HL-60/S4 treated with phorbol 12-myristate 13-acetate at 8.2 ng/mL for 4 days and 3 days (cell line): ENCODE results near the gene PUM2.

Experiments
- in situ Hi-C: fragments of 300-500 bp; cut with MboI; formaldehyde crosslinking; loops from 2 replicates; pipeline ENCODE4 v1.15.0; 2022; ENCODE audit warnings: low sequenced_read_pairs

The PUM2 gene

DNA sequence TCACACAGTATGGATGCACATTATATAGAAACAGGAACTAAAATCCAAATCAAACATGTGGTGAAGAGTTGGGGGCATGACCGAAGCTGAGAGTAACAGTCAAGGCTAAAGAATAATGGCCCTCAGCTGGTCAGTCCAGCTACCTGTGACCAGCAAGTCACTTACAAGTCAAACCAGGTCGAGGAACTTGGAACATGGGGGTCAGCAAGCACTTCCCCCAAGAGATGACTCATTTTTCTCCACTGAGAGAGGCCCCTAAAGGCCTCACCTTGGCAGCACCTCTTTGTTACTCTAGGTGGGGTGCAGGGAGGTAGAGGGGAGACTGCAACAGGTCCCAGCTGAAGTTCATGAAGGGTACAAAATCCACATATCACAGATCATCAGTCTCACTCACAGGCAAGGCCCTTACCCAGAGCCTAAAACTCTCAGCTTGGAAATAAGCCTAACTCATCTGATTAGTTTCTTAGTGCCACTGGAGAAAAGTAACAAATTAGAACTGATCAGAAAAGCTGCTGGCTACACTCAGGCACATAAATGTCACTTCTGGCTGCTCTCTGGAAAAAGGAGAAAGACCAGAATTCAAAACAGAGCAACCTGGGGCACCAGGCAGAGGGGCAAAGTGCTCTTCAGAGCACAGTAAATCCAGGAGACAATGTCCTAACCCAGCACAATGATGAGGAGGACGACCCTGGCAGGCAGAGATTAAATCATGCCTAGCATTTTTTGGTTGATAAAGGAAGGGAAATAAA is 129.7 kb downstream of the PUM2 start:
- in situ Hi-C loops, result no loop called here

GRCh38 chr2:20219763-20220380 is 130.8 kb downstream of the PUM2 start:
- in situ Hi-C loops, result no loop called here

DNA sequence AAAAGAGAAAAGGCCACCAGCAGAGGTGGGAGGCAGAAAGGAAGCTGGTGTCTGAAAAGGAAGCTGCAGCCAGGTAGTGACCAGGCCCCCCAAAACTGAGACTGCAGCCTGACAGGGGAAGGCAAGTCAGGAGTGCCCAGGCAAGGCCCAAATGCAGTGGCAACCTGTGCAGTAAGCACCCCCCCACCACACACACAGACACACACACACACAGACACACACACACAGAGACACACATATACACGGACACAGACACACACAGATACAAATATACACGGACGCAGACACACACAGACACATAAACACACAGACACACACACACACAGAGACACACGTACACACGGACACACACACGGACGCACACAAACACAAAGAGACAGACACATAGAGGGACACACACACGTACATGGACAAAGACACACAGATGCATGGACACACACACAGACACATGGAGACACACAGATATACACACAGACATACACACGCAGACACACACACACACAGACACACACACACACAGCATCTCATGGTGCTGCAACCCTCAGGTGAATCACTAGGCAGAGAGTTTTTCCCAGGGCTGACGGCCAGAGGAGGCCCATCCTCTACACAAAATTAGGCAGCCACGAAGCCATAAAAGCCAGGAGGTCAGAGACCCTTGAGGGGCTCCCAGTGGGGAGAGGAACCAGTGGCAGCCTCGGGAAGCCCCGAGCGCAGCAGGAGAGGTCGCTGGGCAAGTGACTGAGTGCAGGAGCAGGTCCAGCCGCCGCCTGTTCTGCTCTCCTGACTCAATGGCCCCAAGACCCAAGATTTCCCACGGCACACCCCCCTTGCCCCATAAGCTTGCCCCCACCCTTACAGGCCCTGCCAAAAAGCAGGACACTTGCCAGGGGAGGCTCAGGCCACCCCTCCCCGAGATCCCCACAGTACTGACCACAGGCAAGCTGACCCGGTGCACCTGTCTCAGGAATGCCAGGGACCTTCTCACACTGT is 132.0 kb downstream of the PUM2 start:
- in situ Hi-C loops, result no loop called here

DNA sequence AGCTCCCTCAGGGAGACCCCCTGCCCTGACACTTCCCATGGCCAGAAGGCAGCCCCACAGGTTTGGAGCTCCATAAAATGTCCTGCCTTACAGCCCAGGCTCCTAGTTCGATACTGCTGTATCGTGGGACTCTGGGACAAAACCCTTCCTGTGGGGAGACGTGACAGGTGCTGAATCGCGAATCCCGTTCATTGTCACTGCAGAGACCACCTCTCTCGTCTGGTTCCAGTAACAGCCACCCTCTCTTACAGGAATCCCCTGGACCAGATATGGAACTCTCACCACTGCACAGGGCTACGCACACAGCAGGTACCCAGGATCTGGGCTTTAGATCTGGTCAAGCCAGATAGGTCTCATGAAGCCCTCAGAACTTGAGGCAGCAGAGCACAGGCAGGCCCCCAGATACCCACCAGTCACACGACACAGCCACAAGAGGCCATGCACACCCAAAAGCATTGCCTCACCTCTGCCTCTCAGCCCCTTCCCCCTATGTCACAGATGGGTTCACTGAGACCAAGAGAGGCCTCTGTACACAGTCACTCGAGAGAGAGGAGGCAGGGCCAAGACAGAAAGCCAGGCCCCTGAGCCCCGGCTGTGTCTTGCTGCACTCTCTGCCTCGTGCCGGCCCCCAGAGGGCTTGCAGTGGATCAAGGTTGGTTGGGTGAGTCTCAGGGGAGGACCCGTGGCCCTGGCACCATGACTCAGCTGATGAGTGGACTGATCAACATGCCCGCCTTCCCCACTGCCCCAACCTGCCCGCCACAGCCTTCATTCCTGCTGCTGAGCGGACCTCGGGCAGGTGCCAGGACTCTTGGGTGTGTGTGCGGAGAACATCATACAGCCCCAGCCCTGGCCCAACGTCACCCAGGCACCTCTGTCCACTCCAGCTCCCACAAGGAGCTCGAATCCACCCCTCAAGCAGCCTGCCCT is 133.3 kb downstream of the PUM2 start:
- in situ Hi-C loops, result no loop called here

GRCh38 chr2:20216130-20217025 is 134.3 kb downstream of the PUM2 start:
- in situ Hi-C loops, result no loop called here

GRCh38 chr2:20215183-20216040 is 135.2 kb downstream of the PUM2 start:
- in situ Hi-C loops, result no loop called here

DNA sequence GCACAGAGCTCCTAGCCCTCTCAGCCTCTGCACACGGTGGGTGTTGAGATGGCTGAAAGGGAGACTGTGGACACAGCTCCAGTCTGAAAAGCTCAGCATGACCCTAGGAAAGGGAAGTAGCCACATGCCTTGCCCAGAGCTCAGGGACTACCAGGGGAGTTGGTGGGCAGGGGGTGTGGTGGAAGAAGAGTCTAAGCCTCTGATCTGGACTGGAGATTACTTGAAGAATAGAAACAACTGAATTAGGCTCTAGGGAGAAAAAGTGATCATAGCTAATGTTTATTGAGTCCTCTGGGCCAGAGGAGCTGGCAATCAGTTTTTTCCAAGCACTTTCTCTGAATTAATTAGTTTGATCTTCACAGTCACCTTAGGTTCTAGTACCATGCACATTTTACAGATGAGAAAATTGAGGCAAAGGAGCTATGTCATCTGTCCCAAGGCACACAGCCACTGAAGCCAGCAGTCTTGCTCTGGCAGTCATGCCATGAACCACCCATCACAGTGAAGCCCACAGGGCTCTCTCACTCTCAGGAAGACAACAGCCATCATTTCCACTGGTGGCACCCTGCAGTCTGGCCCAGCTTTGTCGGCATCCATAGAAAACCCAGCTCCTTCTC is 136.0 kb downstream of the PUM2 start:
- in situ Hi-C loops, result no loop called here

DNA sequence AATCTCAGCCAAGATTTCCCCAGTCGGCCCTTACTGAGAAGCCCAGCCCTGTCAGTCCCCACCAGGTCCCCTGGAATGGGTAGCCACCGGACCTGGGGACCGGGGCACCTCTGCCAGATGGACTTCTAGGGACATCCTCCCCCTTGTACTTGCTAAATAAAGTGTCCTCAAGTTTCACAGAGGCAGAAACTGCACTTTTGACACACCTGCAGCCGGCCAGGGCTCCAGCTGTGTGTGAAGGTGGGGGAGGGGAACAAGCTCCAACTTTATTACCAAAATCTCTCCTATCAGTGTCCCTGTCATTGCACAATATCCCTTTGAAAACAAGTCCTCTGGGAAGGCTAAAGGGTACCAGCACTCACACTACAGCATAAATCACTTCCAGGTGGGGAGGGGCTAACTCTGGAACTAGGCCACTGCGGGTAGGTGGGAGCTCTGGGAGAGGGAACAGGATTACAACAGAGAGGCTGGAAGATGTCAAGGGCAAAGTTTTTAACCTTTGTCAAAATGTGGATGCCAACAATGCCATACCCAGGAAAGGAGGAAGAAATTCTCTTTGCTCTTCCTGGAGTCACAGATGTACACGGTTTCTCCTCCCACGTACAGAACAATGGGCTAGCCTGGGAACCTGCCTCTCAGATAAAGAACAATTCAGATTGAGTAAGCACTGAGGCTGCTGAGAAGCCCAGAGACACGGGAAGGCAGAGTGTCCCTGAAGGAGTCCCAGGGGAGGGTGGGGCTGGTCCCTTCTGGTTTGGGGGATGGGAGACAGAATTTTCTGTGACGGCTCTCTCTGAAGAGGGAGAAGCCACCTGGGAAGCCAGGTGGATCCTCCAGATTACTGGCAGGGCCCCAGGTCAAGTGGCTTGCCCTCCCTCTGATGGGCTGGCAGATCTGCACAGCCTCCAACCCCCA is 136.7 kb downstream of the PUM2 start:
- in situ Hi-C loops, result no loop called here

- in situ Hi-C loops, result no loop called here
Observed at GRCh38 chr2:20212871-20213503, 137.7 kb downstream of the PUM2 start.

GRCh38 chr2:20212459-20212870 is 138.2 kb downstream of the PUM2 start:
- in situ Hi-C loops, result no loop called here

GRCh38 chr2:20211860-20212458 is 138.7 kb downstream of the PUM2 start:
- in situ Hi-C loops, result no loop called here

DNA sequence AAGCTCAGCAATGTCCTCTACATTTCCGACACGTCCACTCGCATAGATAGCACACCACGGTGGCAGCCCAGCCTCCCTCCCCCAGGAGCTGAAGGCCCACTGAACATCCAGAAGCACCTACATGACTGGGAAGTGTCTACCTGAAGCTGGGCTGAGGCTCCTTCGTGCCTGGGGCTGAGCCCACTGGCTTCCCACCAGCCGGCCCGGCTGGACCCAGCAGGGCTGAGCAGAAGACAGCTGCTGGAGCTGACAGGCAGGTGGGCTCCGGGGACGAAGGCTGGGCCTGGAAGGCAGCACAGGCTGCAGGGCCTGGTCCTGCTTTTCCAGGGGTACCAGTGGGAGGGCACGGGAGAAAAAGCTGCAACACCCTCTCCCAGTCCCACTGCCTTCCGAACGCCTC is 139.2 kb downstream of the PUM2 start:
- in situ Hi-C loops, result no loop called here

GRCh38 chr2:20210462-20210861 is 140.2 kb downstream of the PUM2 start:
- in situ Hi-C loops, result no loop called here

DNA sequence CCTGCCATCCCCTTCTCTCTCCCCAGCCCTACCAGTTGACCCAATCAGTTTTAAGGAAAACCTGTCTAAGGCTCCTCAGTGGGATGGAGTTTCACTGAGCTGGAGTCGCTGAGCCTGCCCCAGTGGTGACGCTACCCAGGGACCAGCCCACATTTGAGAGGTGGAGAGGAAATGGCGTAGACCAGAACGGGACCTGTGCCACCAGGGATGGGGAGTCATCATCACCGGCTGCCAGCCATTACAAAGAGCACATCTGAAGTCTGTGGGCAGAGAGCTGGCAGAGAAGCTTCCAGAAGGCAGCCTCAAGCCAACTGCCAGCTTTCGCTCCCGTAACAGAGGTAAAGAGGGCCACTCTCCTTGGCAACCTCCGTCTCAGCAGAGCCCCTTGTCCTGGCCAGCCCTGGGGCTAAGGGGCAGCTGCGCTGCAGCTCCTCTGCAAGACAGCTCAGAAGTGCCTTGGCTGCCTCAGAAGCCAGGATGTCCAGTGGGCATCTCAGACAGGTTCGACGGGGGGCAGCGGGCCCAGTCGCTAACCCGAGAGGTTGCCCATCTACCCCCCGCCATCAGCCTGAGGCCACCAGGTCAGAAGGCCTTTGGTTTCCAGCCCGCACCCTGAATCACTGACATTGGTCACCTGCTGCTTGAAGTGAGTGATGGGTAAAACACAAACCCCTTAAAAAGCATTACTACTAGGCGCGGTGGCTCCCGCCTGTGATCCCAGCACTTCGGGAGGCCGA is 141.1 kb downstream of the PUM2 start:
- in situ Hi-C loops, result no loop called here

GRCh38 chr2:20208476-20208859 is 142.2 kb downstream of the PUM2 start:
- in situ Hi-C loops, result no loop called here
